ENCODE measurements around the gene USP48.

- no peak for TF ChIP-seq RFX1 (IDR thresholded peaks at IDR 0.05)
- no peak for TF ChIP-seq POLR2A (IDR thresholded peaks at IDR 0.05; ENCODE audit: insufficient read depth in 1 of 2, low read depth in 2 of 2, low read length in 2 of 2)
- TF ChIP-seq TAF1 (CRISPR knock-in tag; IDR thresholded peaks at IDR 0.05) = no peak
- no peak for TF ChIP-seq ZNF30 (CRISPR knock-in tag; IDR thresholded peaks at IDR 0.05)
- TF ChIP-seq CTCF (CRISPR knock-in tag; IDR thresholded peaks at IDR 0.05) = no peak
- TF ChIP-seq EHMT2 (IDR thresholded peaks at IDR 0.05; ENCODE audit: borderline replicate concordance, low read depth, low read length) = no peak
- no peak for TF ChIP-seq KDM5A (IDR thresholded peaks at IDR 0.05; ENCODE audit: borderline replicate concordance, low read length)
- no peak for TF ChIP-seq TCF7L2 (IDR thresholded peaks at IDR 0.05; ENCODE audit: low read depth, low read length)
Measured at GRCh38 chr1:21795075-21795474, 12.1 kb upstream of the USP48 start.
